Gastrocnemius medialis (tissue), 4 donors: Measurements from ENCODE around the gene PRKCE. TPM values are rescaled to one million over a fixed set of nuclear protein-coding genes. Genes with fewer than 3 reads are reported as not detected.

Source experiments
- ATAC-seq, 2 donors: fragments of 150-250 bp; one replicate each; pipeline ENCODE4 v1.9.1; 2016
- DNase-seq, 2 donors: peaks; one replicate each; pipeline ENCODE4 v3.0.0-alpha.2; 2019
- H3K27ac ChIP-seq, 4 donors: fragments of 200-600 bp; sonication (generic); 1 replicate in 1 of 4; 2 replicates in 3 of 4; pipeline ENCODE4 v1.5.1; 2016 to 2018; ENCODE audit warnings: mild to moderate bottlenecking in 2 of 4, moderate library complexity in 1 of 4
- H3K27me3 ChIP-seq, 3 donors: fragments of 200-600 bp; sonication (generic) in 2 of 3; 1 replicate in 1 of 3; 2 replicates in 2 of 3; pipeline versions ENCODE4 v1.5.1 to v1.6.0; 2016 to 2019; ENCODE audit warnings: mild to moderate bottlenecking in 1 of 3, moderate library complexity in 1 of 3
- H3K36me3 ChIP-seq, 2 donors: fragments of 200-600 bp; sonication (generic) in 1 of 2; one replicate each; pipeline ENCODE4 v1.5.1; 2017 to 2018
- H3K4me1 ChIP-seq, 2 donors: fragments of 200-600 bp; sonication (generic) in 1 of 2; one replicate each; pipeline ENCODE4 v1.5.1; 2016 to 2017; ENCODE audit warnings: mild to moderate bottlenecking in 2 of 2
- H3K4me3 ChIP-seq, 4 donors: fragments of 200-600 bp; sonication (generic) in 3 of 4; 1 replicate in 1 of 4; 2 replicates in 3 of 4; pipeline ENCODE4 v1.5.1; 2016 to 2019; ENCODE audit warnings: mild to moderate bottlenecking in 2 of 4
- H3K9me3 ChIP-seq, 3 donors: fragments of 200-600 bp; sonication (generic) in 2 of 3; 1 replicate in 1 of 3; 2 replicates in 2 of 3; pipeline ENCODE4 v1.5.1; 2016 to 2019
- POLR2A ChIP-seq, 2 donors: fragments of 450-650 bp; IDR thresholded peaks; one replicate each; pipeline ENCODE4 v1.6.1; 2017; ENCODE audit warnings: antibody characterized with exemption in 2 of 2, mild to moderate bottlenecking in 2 of 2, moderate library complexity in 2 of 2
- in situ Hi-C, 4 donors: fragments of 200-750 bp; cut with MboI; loops; one replicate each; pipeline versions ENCODE4 v1.15.0 to v1.8.0; 2017; ENCODE audit warnings: low sequenced_read_pairs in 4 of 4
- intact Hi-C: fragments of 100-400 bp; cut with DNase I; formaldehyde crosslinking; loops from one replicate; pipeline ENCODE4 v1.15.1; 2023; ENCODE audit warnings: low total_unique reads
- total RNA-seq, 4 donors: library from RNA; depleted of rRNA; stranded (reverse); fragments of >200 nt; gene quantifications; one replicate each; pipeline versions ENCODE4 v1.1.0 to v1.2.3, GENCODE V29; 2016
- TF ChIP-seq, protein P1 (sequence below), 5 experiments: fragments of 450-650 bp in 3 of 5; fragments of 200-600 bp in 2 of 5; sonication (generic) in 2 of 5; IDR thresholded peaks in 4 of 5; conservative IDR thresholded peaks in 1 of 5; 1 replicate in 4 of 5; 2 replicates in 1 of 5; pipeline ENCODE4 v1.5.1; 2016 to 2019; ENCODE audit warnings: antibody characterized with exemption in 5 of 5, mild to moderate bottlenecking in 3 of 5, moderate library complexity in 3 of 5

PRKCE gene
- total RNA-seq, 4 donors from 2014 or later: 5.8 to 28.9 (median 11.8) TPM

DNA sequence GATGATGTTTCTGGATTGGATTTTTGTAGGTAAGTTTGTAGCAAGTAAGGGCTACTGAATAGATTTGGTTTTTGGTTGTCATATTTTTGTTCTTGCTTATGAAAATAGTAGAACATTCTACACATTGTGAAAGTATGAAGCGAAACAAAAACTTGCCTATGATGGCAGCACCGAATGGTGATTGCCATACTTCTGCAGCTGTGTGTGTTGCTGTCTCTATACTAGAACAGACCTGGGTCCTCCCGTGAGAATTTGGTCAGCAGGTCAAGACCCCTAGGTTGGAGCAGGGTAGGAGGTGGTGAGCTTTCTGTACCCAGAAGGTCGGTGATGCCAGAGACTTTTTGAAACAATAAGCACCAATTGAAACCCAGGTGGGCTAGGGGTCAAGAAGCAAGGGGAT, 322.6 kb downstream of the PRKCE start:
- DNase-seq (no peak), ATAC-seq (no peak)
- Histone ChIP-seq H3K9me3 (no peaks in the 10 kb centered on the region), H3K4me1 (no peaks in the 10 kb centered on the region), H3K27ac (no peak overlapping the region), H3K27me3 (no peaks in the 10 kb centered on the region), H3K36me3 (no peaks in the 10 kb centered on the region), H3K4me3 (no peak overlapping the region)
- TF ChIP-seq, protein P1, sequence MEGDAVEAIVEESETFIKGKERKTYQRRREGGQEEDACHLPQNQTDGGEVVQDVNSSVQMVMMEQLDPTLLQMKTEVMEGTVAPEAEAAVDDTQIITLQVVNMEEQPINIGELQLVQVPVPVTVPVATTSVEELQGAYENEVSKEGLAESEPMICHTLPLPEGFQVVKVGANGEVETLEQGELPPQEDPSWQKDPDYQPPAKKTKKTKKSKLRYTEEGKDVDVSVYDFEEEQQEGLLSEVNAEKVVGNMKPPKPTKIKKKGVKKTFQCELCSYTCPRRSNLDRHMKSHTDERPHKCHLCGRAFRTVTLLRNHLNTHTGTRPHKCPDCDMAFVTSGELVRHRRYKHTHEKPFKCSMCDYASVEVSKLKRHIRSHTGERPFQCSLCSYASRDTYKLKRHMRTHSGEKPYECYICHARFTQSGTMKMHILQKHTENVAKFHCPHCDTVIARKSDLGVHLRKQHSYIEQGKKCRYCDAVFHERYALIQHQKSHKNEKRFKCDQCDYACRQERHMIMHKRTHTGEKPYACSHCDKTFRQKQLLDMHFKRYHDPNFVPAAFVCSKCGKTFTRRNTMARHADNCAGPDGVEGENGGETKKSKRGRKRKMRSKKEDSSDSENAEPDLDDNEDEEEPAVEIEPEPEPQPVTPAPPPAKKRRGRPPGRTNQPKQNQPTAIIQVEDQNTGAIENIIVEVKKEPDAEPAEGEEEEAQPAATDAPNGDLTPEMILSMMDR (IDR thresholded peaks at IDR 0.05 in 4 of 5, conservative IDR thresholded peaks at IDR 0.05 in 1 of 5): no peak
- intact Hi-C loops (no loop called here), in situ Hi-C loops (no loop called here)

DNA sequence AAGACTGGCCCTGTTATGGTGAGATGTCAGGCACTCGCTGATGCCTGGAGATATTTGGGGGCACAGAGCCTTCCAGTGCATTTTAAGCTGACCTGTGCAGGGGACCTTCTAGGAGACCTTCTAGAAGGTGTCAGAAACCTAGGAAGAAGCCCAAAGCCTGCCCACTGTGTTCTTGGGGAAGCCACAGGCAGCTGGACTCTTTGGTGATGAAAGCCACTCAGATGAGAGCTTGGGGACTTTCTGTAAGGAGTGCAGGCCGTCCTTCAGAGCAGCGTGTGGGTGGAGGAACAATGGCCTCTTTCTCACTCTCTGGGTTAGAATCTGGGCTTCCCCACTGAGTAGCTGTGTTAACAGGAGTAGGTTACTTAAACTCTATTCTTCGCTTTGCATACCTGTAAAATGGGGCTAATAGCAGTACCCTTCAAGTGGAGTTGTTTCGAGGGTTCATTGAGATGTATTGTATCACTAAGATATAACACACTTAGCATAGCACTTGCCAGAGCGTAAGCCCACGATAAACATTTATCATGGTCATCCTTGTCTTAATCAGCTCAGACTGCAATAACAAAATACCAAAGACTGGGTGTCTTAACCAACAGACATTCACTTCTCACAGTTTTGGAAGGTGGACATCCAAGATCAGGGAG, 323.4 kb downstream of the PRKCE start:
- DNase-seq (no peak), ATAC-seq (no peak)
- no peak overlapping the region for H3K4me3 ChIP-seq
- intact Hi-C loops (no loop called here), in situ Hi-C loops (loop anchor here (25.0 kb wide), 1 partner anchor 662 kb away; no protein-coding TSS in a partner anchor)
- TF ChIP-seq POLR2A (IDR thresholded peaks at IDR 0.05): no peak
- TF ChIP-seq, protein P1 (IDR thresholded peaks at IDR 0.05 in 4 of 5, conservative IDR thresholded peaks at IDR 0.05 in 1 of 5): no peak
- H3K27me3 ChIP-seq: no peaks in the 10 kb centered on the region
- H3K4me1 ChIP-seq: no peaks in the 10 kb centered on the region
- H3K36me3 ChIP-seq: no peaks in the 10 kb centered on the region
- H3K9me3 ChIP-seq: no peaks in the 10 kb centered on the region
- no peak overlapping the region for H3K27ac ChIP-seq

DNA sequence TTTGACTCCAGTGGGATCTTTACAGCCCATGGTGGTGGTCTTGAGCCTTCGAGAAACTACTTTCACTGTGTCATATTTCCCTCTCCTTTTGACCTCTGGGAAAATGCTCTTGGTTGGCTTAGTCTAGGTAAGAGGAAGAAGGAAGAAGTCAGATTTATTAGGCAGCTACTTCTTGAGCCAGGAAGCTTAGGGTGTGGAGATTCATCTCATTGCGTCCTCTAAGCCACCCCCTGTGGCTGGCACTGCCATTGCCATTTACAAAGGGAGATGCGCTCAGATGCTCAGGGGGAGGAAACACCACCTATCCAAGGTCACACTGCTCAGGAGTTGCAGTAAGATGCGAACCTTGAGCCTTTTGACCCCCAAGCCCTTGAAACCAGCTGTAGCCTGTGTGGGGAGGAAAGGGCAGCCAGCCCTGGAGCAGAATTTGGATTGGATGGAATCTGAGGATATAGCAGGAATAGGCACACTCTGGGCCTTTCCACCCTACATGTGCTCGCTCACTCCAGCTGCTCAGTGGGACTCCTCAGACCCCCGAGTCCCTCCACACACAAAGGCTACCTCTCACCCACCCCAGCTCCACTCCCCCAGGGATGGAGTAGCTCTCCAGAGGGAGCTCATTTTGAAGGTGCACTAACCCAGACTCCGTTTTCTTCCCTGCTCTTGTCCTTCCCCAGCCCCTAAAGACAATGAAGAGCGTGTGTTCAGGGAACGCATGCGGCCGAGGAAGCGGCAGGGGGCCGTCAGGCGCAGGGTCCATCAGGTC, 324.5 kb downstream of the PRKCE start:
- Histone ChIP-seq H3K27me3 (no peaks in the 10 kb centered on the region), H3K4me1 (no peaks in the 10 kb centered on the region), H3K36me3 (no peaks in the 10 kb centered on the region), H3K27ac (no peak overlapping the region), H3K4me3 (no peak overlapping the region), H3K9me3 (no peaks in the 10 kb centered on the region)
- intact Hi-C loops (no loop called here), in situ Hi-C loops (loop anchor here (25.0 kb wide), 1 partner anchor 661 kb away; no protein-coding TSS in a partner anchor)
- no peak for ATAC-seq
- no peak for TF ChIP-seq POLR2A (IDR thresholded peaks at IDR 0.05)
- TF ChIP-seq, protein P1 (IDR thresholded peaks at IDR 0.05 in 4 of 5, conservative IDR thresholded peaks at IDR 0.05 in 1 of 5): no peak
- no peak for DNase-seq

DNA sequence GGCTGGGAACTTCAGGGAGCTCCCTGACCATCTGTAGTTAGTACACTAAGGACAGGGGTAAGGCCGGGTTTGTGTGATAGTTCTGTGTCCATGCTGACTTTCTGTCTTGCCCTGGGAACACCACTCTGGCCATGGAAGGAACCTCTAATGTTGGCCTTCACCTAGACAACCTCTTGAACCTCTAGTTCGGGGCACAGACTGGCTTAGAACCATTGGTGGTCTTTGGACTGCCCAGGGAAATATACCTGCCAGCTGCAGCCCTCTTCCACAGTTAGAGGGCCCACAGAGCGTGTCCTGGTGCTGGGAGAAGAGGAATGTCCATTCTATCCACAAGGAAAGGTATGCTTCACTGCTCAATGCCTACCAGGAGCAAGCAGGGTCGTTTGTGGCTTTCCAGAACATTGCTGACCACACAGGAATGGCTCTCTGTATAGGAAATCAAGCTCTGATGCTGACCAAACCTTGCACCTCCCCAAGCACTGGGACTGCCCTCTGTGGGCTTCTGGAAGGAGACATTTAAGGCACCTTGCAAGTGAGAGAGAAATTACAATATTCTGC, 326.9 kb downstream of the PRKCE start:
- Histone ChIP-seq H3K36me3 (no peaks in the 10 kb centered on the region), H3K27ac (no peak overlapping the region), H3K27me3 (no peaks in the 10 kb centered on the region), H3K4me1 (no peaks in the 10 kb centered on the region), H3K9me3 (no peaks in the 10 kb centered on the region), H3K4me3 (no peak overlapping the region)
- no peak for DNase-seq
- TF ChIP-seq POLR2A (IDR thresholded peaks at IDR 0.05): no peak
- TF ChIP-seq, protein P1 (IDR thresholded peaks at IDR 0.05 in 4 of 5, conservative IDR thresholded peaks at IDR 0.05 in 1 of 5): no peak
- intact Hi-C loops: no loop called here
- in situ Hi-C loops: loop anchor here (25.0 kb wide), 1 partner anchor 659 kb away; no protein-coding TSS in a partner anchor
- ATAC-seq: no peak
